GM10266 (cell line): Measurements from ENCODE around the gene COL6A2.

Experiments
- DNase-seq: peaks from one replicate; pipeline ENCODE4 v3.0.0; 2012; ENCODE audit errors: extremely low spot score
- TF ChIP-seq, protein P1 (sequence below): IDR thresholded peaks from 2 replicates; pipeline ENCODE4 v1.5.1; 2012; ENCODE audit warnings: mild to moderate bottlenecking, low read depth; ENCODE audit not compliant: control insufficient read depth, insufficient read depth; ENCODE audit errors: missing control alignments

COL6A2 gene

GRCh38 chr21:46118316-46119143 lies 20.6 kb downstream of the COL6A2 start:
- DNase-seq, result no peak
- TF ChIP-seq, protein P1, sequence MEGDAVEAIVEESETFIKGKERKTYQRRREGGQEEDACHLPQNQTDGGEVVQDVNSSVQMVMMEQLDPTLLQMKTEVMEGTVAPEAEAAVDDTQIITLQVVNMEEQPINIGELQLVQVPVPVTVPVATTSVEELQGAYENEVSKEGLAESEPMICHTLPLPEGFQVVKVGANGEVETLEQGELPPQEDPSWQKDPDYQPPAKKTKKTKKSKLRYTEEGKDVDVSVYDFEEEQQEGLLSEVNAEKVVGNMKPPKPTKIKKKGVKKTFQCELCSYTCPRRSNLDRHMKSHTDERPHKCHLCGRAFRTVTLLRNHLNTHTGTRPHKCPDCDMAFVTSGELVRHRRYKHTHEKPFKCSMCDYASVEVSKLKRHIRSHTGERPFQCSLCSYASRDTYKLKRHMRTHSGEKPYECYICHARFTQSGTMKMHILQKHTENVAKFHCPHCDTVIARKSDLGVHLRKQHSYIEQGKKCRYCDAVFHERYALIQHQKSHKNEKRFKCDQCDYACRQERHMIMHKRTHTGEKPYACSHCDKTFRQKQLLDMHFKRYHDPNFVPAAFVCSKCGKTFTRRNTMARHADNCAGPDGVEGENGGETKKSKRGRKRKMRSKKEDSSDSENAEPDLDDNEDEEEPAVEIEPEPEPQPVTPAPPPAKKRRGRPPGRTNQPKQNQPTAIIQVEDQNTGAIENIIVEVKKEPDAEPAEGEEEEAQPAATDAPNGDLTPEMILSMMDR, result no peak

DNA sequence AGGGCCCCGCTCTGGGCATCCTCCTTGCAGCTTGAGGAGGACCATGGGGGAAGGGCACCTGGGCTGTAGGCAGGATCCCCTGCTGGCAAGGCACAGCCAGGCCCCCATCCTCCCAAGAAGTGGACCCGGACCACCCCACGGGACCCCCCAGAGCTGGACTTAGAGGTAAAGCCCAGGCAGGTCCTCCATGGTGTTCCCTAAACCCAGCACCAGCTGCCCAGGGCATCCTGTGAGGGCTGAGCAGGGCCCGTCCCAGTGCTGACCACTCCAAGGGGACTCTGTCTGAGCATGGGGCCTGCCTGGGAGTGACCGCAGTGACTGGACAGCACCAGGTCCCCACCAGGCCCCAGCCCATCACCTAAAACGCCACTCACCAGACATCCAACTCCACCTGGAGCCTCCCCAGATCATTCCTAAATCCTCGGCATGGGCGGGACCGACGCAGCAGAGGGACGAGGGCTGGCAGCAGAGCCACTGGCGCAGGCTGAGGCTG lies 21.3 kb downstream of the COL6A2 start:
- TF ChIP-seq, protein P1, result no peak
- DNase-seq, result no peak

- no peak for DNase-seq
- TF ChIP-seq, protein P1, result no peak
These were observed 21.8 kb downstream of the COL6A2 start for GRCh38 chr21:46119637-46120271.

DNA sequence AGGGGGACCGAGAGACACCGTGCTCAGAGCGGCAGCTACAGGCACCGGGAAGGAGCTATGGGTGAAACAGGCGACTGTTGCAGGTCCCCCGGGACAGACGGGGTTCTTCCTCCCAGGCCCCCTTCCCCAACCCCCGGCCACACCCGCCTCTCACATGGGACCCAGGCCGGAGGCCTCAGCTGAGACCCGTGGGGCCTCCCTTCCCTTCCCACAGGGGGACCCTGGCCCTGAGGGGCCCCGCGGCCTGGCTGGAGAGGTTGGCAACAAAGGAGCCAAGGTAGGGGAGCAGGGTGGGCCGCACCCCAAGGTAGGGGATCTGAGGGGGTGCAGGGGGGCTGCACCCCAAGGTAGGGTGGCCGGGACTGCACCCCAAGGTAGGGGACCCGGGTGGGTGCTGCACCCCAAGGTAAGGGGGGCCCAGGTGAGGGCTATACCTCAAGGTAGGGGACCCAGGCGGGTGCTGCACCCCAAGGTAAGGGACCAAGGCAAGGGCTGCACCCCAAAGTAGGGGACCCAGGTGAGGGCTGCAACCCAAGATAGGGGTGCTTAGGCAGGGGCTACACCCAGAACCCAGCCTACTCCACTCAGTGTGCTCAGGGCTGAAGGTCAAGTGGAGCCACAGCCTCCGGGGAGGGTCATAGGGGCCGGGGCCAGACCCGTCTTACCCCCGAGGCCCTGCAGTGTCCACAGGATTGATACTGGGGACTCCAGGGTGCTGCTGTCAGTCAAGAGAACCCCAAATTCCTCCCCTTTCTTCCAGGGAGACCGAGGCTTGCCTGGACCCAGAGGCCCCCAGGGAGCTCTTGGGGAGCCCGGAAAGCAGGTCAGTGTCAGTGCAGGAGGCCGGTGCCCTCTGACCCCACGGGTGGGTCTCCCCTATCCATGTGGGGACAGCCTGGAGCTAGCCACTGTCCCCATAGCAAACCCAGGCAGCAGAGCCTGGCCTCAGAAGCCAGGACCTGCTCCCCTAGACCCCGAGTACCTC lies 22.7 kb downstream of the COL6A2 start:
- TF ChIP-seq, protein P1, result no peak
- DNase-seq, result no peak

DNA sequence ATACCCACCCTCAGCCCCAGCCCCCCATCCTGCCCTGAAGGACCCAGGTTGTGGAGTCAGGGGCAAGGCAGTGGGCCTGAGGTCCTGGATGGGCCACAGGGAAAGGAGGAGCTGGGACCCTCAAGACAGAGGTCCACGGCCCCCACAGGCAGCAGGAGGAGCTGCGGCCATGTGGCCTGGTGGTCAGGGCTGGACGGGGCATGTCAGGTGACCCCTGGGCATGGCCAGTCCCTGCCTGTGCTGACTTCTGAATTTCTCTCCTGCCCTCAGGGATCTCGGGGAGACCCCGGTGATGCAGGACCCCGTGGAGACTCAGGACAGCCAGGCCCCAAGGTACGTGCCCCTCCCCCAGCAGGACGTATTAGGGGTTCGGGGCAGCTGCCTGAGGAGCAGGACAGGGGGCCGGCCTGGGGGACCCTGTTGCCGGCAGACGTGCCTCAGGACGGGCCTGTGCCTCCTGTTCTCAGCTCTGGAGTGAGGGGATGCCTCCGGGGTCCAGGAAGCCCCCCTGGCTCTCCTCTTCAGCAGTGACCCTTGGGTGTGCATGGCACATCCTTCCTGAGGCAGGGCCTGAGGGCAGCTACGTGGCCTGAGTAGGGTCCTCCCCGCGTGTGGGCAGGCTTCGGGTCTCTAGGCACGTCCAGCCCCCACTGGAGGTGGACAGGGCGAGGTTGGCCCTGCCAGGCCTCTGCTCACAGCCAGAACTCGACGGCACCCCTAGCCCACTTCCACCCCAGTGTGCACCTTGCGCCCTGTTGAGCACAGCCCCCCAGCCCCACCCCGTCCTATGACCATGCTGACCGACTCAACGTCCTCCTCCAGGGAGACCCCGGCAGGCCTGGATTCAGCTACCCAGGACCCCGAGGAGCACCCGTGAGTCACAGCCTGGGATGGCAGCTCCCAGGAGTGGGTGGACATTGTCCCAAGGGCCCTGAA lies 23.6 kb downstream of the COL6A2 start:
- TF ChIP-seq, protein P1, result no peak
- no peak for DNase-seq

DNA sequence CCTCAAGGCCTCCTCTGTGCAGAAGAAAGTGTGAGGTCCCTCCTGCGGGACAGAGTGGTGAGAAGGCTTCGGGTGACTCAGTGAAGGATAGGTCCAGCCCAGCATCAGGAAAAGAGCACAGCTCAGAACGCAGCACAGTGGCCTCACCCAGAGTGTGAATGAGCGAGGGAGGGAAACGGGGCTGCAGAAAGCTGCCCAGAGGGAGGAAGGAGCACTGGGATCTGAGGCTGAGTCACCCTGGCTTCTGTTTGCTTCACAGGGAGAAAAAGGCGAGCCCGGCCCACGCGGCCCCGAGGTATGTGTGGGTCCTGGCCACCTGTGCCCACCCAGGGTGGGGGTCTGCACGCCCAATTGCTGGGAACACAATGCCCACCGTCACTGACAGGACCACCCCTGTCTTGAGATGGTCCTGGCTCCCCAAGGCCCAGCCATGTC lies 24.3 kb downstream of the COL6A2 start:
- no peak for DNase-seq
- TF ChIP-seq, protein P1, result no peak
